GM03348 (cell line): Measurements from ENCODE around the gene SLC2A8.

Experiments used
- DNase-seq: peaks from one replicate; pipeline ENCODE4 v3.0.0; 2012; ENCODE audit warnings: low spot score

The SLC2A8 gene

GRCh38 chr9:127403507-127404192 lies 6.7 kb downstream of the SLC2A8 start:
- no peak for DNase-seq

- DNase-seq, result no peak
These were observed 7.7 kb downstream of the SLC2A8 start for GRCh38 chr9:127404631-127405030.

- DNase-seq, result no peak
These were observed 8.6 kb downstream of the SLC2A8 start for GRCh38 chr9:127405344-127406125.

- DNase-seq, result no peak
These were observed 10.0 kb downstream of the SLC2A8 start for GRCh38 chr9:127406799-127407491.

GRCh38 chr9:127407492-127407843 lies 10.5 kb downstream of the SLC2A8 start:
- DNase-seq, result no peak

- no peak for DNase-seq
These were observed 14.2 kb downstream of the SLC2A8 start for GRCh38 chr9:127411122-127411521.

- DNase-seq, result no peak
These were observed 18.2 kb downstream of the SLC2A8 start for GRCh38 chr9:127415141-127415540.

- DNase-seq, result no peak
These were observed 18.7 kb downstream of the SLC2A8 start for GRCh38 chr9:127415657-127416056.

GRCh38 chr9:127417131-127418036 lies 20.4 kb downstream of the SLC2A8 start:
- no peak for DNase-seq

- peak; percentile 31 for DNase-seq
These were observed 21.1 kb downstream of the SLC2A8 start for GRCh38 chr9:127418037-127418471.

GRCh38 chr9:127419348-127419747 lies 22.4 kb downstream of the SLC2A8 start:
- DNase-seq, result no peak

GRCh38 chr9:127421057-127421456 lies 24.1 kb downstream of the SLC2A8 start:
- no peak for DNase-seq

GRCh38 chr9:127422133-127422782 lies 25.3 kb downstream of the SLC2A8 start:
- DNase-seq, result no peak

GRCh38 chr9:127422787-127423186 lies 25.8 kb downstream of the SLC2A8 start:
- no peak for DNase-seq

GRCh38 chr9:127423476-127423933 lies 26.5 kb downstream of the SLC2A8 start:
- DNase-seq, result peak; percentile 44

- peak; percentile 98 for DNase-seq
These were observed 27.1 kb downstream of the SLC2A8 start, which contains the start of gene ZNF79 for GRCh38 chr9:127423934-127424675. ZNF79 (plus strand) TSS chr9:127424382; CDS start chr9:127424788, 406 bp downstream.

GRCh38 chr9:127424676-127424999 lies 27.7 kb downstream of the SLC2A8 start:
- no peak for DNase-seq

- DNase-seq, result no peak
These were observed 29.8 kb downstream of the SLC2A8 start for GRCh38 chr9:127426756-127427155.

- no peak for DNase-seq
These were observed 31.4 kb downstream of the SLC2A8 start for GRCh38 chr9:127428348-127428747.

- no peak for DNase-seq
These were observed 33.4 kb downstream of the SLC2A8 start for GRCh38 chr9:127430415-127430814.
